Mononuclear cell (primary cell): ENCODE measurements around the gene LMF2. TPM values are rescaled to one million over a fixed set of nuclear protein-coding genes. Genes with fewer than 3 reads are reported as not detected.

Source experiments
- H3K27me3 ChIP-seq: 2 replicates; pipeline ENCODE4 v1.6.0; 2011; ENCODE audit warnings: low read length, control low read depth; ENCODE audit not compliant: insufficient read depth
- H3K4me1 ChIP-seq: 2 replicates; pipeline ENCODE4 v1.5.1; 2011; ENCODE audit warnings: mild to moderate bottlenecking, low read length, control low read depth; ENCODE audit not compliant: insufficient read depth
- H3K4me3 ChIP-seq: 2 replicates; pipeline ENCODE4 v1.5.1; 2011; ENCODE audit warnings: mild to moderate bottlenecking, low read length, moderate library complexity
- H3K9me3 ChIP-seq: 2 replicates; pipeline ENCODE4 v1.5.1; 2011; ENCODE audit warnings: low read depth, mild to moderate bottlenecking, control low read depth, low read length
- total RNA-seq: library from RNA; depleted of rRNA; stranded (reverse); fragments of >200 nt; gene quantifications from one replicate; pipeline ENCODE4 v1.2.3, GENCODE V29; 2012

The LMF2 gene
- total RNA-seq, 1 donor: 22.8 TPM

- Histone ChIP-seq H3K9me3 (no peaks in the 10 kb centered on the region), H3K27me3 (no peaks in the 10 kb centered on the region), H3K4me1 (peaks cover 74% of the 10 kb centered on the region), H3K4me3 (peak within 1 kb of the TSS; percentile 94)
These were observed 22.5 kb upstream of the LMF2 start, which contains the start of gene TYMP for GRCh38 chr22:50529897-50530579. TYMP (minus strand) TSS chr22:50530012; CDS start chr22:50529709, 303 bp downstream.

- H3K9me3 ChIP-seq: no peaks in the 10 kb centered on the region
- H3K4me3 ChIP-seq: peak overlapping the region; percentile 94
- no peaks in the 10 kb centered on the region for H3K27me3 ChIP-seq
- peaks cover 74% of the 10 kb centered on the region for H3K4me1 ChIP-seq
These were observed 22.0 kb upstream of the LMF2 start for GRCh38 chr22:50529416-50529896.

GRCh38 chr22:50528682-50529415 is 21.3 kb upstream of the LMF2 start:
- H3K4me3 ChIP-seq: peak overlapping the region; percentile 94
- H3K27me3 ChIP-seq: no peaks in the 10 kb centered on the region
- H3K4me1 ChIP-seq: peaks cover 74% of the 10 kb centered on the region
- H3K9me3 ChIP-seq: no peaks in the 10 kb centered on the region

GRCh38 chr22:50527921-50528681 is 20.6 kb upstream of the LMF2 start:
- no peaks in the 10 kb centered on the region for H3K9me3 ChIP-seq
- H3K4me1 ChIP-seq: peaks cover 69% of the 10 kb centered on the region
- peak overlapping the region; percentile 94 for H3K4me3 ChIP-seq
- H3K27me3 ChIP-seq: no peaks in the 10 kb centered on the region

GRCh38 chr22:50526834-50527801 is 19.6 kb upstream of the LMF2 start:
- Histone ChIP-seq H3K4me1 (peaks cover 59% of the 10 kb centered on the region), H3K27me3 (no peaks in the 10 kb centered on the region), H3K9me3 (no peaks in the 10 kb centered on the region), H3K4me3 (peak overlapping the region; percentile 94)

GRCh38 chr22:50526108-50526833 is 18.8 kb upstream of the LMF2 start:
- Histone ChIP-seq H3K4me3 (peak overlapping the region; percentile 94), H3K27me3 (no peaks in the 10 kb centered on the region)

GRCh38 chr22:50525858-50526107 is 18.3 kb upstream of the LMF2 start:
- Histone ChIP-seq H3K9me3 (no peaks in the 10 kb centered on the region), H3K4me3 (peak overlapping the region; percentile 94), H3K4me1 (peaks cover 54% of the 10 kb centered on the region), H3K27me3 (no peaks in the 10 kb centered on the region)

More at GRCh38 chr22:50526108-50526833, 18.8 kb upstream of the LMF2 start:
- no peaks in the 10 kb centered on the region for H3K9me3 ChIP-seq
- peaks cover 54% of the 10 kb centered on the region for H3K4me1 ChIP-seq

- peaks cover 50% of the 10 kb centered on the region for H3K4me1 ChIP-seq
- H3K4me3 ChIP-seq: peak within 1 kb of the TSS; percentile 94
- no peaks in the 10 kb centered on the region for H3K27me3 ChIP-seq
- H3K9me3 ChIP-seq: no peaks in the 10 kb centered on the region
These were observed 17.8 kb upstream of the LMF2 start, which contains the start of gene SCO2 for GRCh38 chr22:50525104-50525857. SCO2 (minus strand) TSS chr22:50525598; CDS start chr22:50524411, 1,187 bp downstream.

GRCh38 chr22:50524676-50525103 is 17.2 kb upstream of the LMF2 start:
- peak overlapping the region; percentile 94 for H3K4me3 ChIP-seq

GRCh38 chr22:50523806-50524675 is 16.5 kb upstream of the LMF2 start:
- Histone ChIP-seq H3K4me1 (peaks cover 43% of the 10 kb centered on the region), H3K4me3 (peak overlapping the region; percentile 94)

More at GRCh38 chr22:50524676-50525103, 17.2 kb upstream of the LMF2 start:
- Histone ChIP-seq H3K27me3 (no peaks in the 10 kb centered on the region), H3K4me1 (peaks cover 50% of the 10 kb centered on the region), H3K9me3 (no peaks in the 10 kb centered on the region)

GRCh38 chr22:50523458-50523805 is 15.9 kb upstream of the LMF2 start:
- H3K9me3 ChIP-seq: no peaks in the 10 kb centered on the region

More at GRCh38 chr22:50523806-50524675, 16.5 kb upstream of the LMF2 start:
- Histone ChIP-seq H3K27me3 (no peaks in the 10 kb centered on the region), H3K9me3 (no peaks in the 10 kb centered on the region)

GRCh38 chr22:50522806-50523438 is 15.4 kb upstream of the LMF2 start:
- peaks cover 33% of the 10 kb centered on the region for H3K4me1 ChIP-seq
- no peak overlapping the region for H3K4me3 ChIP-seq
- H3K27me3 ChIP-seq: no peaks in the 10 kb centered on the region
- H3K9me3 ChIP-seq: no peaks in the 10 kb centered on the region

More at GRCh38 chr22:50523458-50523805, 15.9 kb upstream of the LMF2 start:
- H3K27me3 ChIP-seq: no peaks in the 10 kb centered on the region
- no peak overlapping the region for H3K4me3 ChIP-seq
- peaks cover 38% of the 10 kb centered on the region for H3K4me1 ChIP-seq
